HG03342 (cell line): ENCODE measurements around the gene OR7G1.
"Not testable (repeated sequence)": the region's sequence is repeated elsewhere in the genome, so short reads cannot be mapped to it uniquely, and the experiment has no call there.

Source experiments
- ATAC-seq: cut with Tn5 transposase; IDR thresholded peaks from one replicate; pipeline ENCODE4 v1.9.1; 2021; ENCODE audit warnings: mild to moderate bottlenecking, moderate library complexity; ENCODE audit not compliant: unreplicated experiment

Gene OR7G1

DNA sequence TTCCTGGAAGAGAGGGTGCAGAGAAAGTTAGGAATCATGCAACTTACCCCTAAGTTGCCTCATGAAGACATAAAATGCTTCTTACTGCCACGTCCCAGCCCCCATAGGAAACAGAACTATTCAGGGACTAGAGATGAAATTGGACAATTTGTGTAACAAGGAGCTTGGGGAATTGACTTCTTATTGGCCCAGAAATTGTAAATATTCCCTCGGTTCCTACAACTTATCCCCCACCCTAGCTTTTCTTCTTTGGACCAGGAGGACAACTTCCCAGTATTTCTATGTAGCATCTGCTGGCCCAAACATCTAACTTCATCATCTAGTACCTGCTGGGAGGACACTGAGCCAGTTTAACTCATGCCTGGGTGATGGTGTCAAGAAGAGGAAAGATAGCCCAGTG lies 28.8 kb downstream of the OR7G1 start, which contains the start of gene OR1M1:
Gene OR1M1 (plus strand): TSS at position 301 of the 400 bp plus-strand sequence. CDS start 6,184 bp downstream, outside the sequence.
- no peak for ATAC-seq

DNA sequence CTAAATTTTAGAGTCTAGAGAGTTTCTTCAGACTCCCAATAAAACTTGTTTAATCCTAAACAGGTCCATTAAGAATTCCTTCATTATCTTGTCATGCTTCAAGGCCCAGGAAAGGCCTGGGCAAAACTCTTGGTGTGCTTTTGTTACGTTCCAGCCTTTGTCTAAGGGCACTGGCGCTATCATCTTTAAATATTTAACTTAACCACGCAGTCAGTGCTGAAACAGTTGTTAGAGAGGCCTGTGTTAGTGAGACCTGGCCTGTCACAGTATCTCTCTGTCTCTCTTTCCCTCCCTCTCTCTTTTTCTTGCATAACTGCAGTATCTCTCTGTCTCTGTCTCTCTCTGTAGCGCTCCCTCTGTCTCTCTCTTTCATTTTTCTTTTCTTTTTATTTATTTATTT lies 36.9 kb downstream of the OR7G1 start:
- no peak for ATAC-seq

DNA sequence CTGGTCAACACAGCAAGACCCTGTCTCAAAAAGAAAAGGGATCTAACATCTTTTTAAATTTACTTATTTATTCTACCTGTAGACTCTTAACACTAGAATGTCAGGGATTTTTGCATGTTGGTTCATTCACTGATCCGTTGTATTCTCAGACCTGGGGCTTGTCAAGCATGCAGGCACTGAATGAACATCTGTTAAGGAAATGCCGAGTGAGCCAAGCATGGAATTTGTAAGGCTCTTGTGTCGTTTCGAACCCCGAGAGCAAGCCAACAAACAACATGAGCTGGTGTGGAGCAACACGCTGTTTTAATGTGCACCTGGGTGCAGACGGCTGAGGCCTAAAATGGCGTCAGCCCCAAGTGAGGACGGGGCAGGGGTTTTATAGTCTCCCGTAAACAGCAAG lies 38.7 kb downstream of the OR7G1 start:
- no peak for ATAC-seq

DNA sequence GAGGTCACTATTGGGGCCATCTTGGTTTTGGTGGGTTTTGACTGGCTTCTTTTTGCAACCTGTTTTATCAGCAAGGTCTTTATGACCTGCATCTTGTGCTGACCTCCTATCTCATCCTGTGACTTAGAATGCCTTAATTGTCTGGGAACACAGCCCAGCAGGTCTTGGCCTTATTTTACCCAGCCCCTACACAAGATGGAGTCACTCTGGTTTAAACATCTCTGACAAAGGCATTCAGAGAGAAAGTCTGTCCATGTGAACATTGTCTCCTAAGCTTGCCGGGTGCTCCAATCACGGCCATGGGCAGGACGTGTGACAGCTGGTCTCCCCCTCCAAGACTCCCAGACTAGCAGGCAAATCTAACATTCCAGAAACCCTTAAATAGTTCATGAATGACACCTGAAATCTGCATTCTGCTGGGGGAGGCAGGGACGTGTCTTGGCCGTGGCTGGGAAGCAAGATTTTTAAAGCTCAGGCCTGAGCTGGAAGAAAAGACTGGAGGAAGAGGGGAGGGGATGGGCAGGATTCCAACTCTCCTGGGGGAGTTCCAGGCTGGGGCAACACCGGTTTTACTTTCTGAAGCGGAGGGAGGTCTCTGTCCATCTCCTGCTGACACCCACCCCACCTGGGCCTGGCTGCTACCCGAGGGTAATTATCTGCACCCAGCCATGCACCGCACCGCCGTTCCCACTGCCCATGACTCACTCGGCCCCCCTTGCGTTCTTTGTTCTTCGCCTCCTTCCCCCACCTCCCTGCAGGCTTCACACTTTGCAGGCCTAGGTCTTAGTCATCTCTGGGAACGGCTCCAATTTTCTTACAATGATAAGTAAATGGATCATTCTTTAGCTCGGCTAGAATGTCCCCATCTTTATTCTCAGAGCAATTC lies 40.3 kb downstream of the OR7G1 start:
- ATAC-seq = no peak

DNA sequence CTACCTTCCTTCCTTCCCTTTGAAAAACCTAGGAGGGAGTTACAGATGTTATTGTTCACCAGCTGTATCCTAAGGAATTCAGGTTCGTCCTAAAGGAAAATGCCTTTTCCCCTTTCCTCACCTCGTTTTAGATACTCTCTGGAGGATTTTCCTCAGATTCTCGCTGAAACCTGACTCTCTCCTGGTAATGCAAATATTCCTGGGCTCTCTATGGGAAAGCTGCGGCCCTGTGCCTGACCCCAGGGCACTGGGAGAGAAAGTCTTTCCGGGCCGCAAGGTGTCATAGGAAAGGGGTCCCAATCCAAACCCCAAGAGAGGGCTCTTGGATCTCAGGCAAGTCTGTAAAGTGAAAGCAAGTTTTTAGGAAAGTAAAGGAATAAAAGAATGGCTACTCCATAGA lies 41.8 kb downstream of the OR7G1 start:
- no peak for ATAC-seq

DNA sequence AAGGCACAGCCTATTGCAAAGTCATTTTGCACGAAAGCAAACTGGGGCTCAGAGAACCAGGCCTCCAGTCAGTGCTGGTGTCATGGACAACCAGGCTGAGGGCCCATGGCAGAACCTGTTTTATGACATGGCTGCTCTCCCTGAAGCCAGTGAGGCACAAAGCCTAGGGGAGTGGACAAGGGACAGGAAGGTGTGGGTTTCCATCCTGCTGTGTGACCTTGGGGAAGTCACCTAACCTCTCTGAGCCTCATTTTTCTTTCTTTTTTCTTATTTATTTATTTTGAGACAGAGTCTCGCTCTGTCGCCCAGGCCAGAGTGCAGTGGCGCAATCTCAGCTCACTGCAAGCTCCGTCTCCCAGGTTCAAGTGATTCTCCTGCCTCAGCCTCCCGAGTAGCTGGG lies 43.8 kb downstream of the OR7G1 start:
- not testable (repeated sequence) for ATAC-seq

DNA sequence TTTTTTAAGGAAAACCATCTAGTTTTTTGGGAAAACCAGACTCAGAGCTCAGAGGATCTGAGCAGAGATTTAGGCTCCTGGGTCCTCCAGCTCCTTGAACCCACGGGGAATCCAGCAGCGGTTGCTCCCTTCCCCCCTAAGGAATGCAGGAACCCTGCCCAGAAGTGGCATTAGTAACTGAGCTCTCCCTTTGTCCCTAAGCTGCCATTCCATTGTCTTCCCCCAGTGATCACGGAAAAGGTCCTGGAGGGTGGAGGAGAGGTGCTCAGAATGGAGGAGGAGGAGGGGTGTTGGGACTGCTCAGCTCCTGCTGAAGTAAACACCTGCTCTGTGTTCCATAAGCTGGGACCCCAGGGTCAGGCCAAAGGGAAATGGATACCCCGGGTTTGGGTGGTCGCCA lies 45.5 kb downstream of the OR7G1 start:
- no peak for ATAC-seq

DNA sequence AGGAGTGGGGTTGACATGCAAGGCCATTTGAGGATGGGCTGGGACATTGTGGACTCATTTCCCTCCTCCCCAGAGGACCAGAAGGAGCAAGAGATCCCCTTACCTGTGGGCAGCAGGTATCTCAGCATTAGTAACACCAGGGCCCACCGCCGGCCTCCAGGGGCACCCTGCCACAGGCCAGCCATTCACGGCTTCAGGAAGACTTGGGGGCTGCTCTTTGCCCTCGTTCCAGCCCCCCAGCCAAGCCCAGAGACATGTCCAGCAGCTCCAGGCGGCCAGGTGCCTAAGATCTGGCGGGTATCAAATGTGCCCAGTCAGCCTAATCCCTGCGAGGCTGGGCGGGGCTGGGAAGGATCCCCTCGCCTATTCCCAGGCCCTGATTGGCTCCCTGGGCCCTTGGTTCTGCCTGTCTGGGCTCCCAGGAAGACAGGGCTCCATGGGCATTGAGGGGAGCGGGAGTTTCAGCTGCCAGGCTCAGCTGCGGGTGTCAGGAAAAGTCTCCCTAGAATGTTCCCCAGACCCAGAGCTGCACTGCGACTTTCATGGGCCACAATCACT lies 50.0 kb downstream of the OR7G1 start:
- no peak for ATAC-seq
